Measurements from ENCODE around the gene PTPN13. TPM values are rescaled to one million over a fixed set of nuclear protein-coding genes. Genes with fewer than 3 reads are reported as not detected.

PTPN13 gene
- total RNA-seq, 2 experiments from 2014 or later: 3.9 to 4.1 TPM

DNA sequence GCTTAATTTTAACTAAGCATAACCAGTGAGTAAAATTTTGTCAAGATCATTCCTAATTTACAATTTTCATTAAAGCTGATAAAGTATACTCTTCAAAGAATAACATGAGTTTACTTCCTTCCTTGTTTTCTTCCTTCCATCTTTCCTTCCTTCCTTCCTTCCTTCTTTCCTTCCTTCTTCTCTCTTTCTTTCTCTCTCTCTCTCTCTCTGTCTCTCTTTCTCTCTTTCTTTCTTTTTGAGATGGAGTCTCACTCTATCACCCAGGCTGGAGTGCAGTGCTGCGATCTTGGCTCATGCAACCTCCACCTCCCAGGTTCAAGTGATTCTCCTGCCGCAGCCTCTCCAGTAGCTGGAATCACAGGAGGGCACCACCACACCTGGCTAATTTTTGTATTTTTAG lies 42.7 kb upstream of the PTPN13 start:
- ATAC-seq (ENCODE audit: poor library complexity): no peak
- no peak overlapping the region for H3K27ac Mint-ChIP-seq
- TF ChIP-seq, protein P1, sequence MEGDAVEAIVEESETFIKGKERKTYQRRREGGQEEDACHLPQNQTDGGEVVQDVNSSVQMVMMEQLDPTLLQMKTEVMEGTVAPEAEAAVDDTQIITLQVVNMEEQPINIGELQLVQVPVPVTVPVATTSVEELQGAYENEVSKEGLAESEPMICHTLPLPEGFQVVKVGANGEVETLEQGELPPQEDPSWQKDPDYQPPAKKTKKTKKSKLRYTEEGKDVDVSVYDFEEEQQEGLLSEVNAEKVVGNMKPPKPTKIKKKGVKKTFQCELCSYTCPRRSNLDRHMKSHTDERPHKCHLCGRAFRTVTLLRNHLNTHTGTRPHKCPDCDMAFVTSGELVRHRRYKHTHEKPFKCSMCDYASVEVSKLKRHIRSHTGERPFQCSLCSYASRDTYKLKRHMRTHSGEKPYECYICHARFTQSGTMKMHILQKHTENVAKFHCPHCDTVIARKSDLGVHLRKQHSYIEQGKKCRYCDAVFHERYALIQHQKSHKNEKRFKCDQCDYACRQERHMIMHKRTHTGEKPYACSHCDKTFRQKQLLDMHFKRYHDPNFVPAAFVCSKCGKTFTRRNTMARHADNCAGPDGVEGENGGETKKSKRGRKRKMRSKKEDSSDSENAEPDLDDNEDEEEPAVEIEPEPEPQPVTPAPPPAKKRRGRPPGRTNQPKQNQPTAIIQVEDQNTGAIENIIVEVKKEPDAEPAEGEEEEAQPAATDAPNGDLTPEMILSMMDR (IDR thresholded peaks at IDR 0.05): no peak
- no peaks in the 10 kb centered on the region for H3K36me3 Mint-ChIP-seq (ENCODE audit: low read depth)
- H3K9me3 Mint-ChIP-seq: no peaks in the 10 kb centered on the region
- CTCF ChIA-PET: no interaction called here
- Histone ChIP-seq H3K4me1 (ENCODE audit: insufficient read depth, low read length) (peaks cover 6% of the 10 kb centered on the region), H3K4me3 (ENCODE audit: low read length) (no peak overlapping the region), H3K27ac (ENCODE audit: low read depth in 1 of 2, low read length in 2 of 2) (no peak overlapping the region), H3K27me3 (ENCODE audit: control insufficient read depth in 1 of 2, insufficient read depth in 2 of 2, low read length in 2 of 2) (no peaks in the 10 kb centered on the region), H3K9me3 (ENCODE audit: control insufficient read depth in 1 of 2, insufficient read depth in 1 of 2, low read length in 2 of 2) (peaks cover 0 to 9% of the 10 kb centered on the region in 2 experiments), H3K36me3 (ENCODE audit: insufficient read depth, low read length) (no peaks in the 10 kb centered on the region)
- no peaks in the 10 kb centered on the region for H3K27me3 Mint-ChIP-seq
- H3K4me1 Mint-ChIP-seq (ENCODE audit: low read depth): peaks cover 6% of the 10 kb centered on the region
- H3K4me3 Mint-ChIP-seq: no peak overlapping the region
- DNase-seq: no peak
- intact Hi-C loops (cut with DNase I, micrococcal nuclease): no loop called here
- POLR2A ChIA-PET: no interaction called here

GRCh38 chr4:86554646-86555045 lies 39.5 kb upstream of the PTPN13 start:
- POLR2A ChIA-PET: interaction anchor here (1.0 kb wide), 1 partner anchor 9 kb away, joined by 4 read pairs; no protein-coding TSS in a partner anchor
- H3K27ac Mint-ChIP-seq: peak overlapping the region; percentile 2

GRCh38 chr4:86556791-86557415 lies 37.2 kb upstream of the PTPN13 start:
- ATAC-seq (ENCODE audit: poor library complexity) (no peak), DNase-seq (no peak)
- TF ChIP-seq, protein P1 (IDR thresholded peaks at IDR 0.05): no peak
- Histone ChIP-seq H3K9me3 (ENCODE audit: control insufficient read depth in 1 of 2, insufficient read depth in 1 of 2, low read length in 2 of 2) (no peaks in the 10 kb centered on the region), H3K27ac (ENCODE audit: low read depth in 1 of 2, low read length in 2 of 2) (no peak overlapping the region), H3K4me1 (ENCODE audit: insufficient read depth, low read length) (peaks cover 6% of the 10 kb centered on the region), H3K36me3 (ENCODE audit: insufficient read depth, low read length) (no peaks in the 10 kb centered on the region), H3K4me3 (ENCODE audit: low read length) (no peak overlapping the region), H3K27me3 (ENCODE audit: control insufficient read depth in 1 of 2, insufficient read depth in 2 of 2, low read length in 2 of 2) (no peaks in the 10 kb centered on the region)
- no peak overlapping the region for H3K4me3 Mint-ChIP-seq
- no peaks in the 10 kb centered on the region for H3K36me3 Mint-ChIP-seq (ENCODE audit: low read depth)
- H3K27me3 Mint-ChIP-seq: no peaks in the 10 kb centered on the region
- peaks cover 11% of the 10 kb centered on the region for H3K4me1 Mint-ChIP-seq (ENCODE audit: low read depth)
- intact Hi-C loops (cut with DNase I, micrococcal nuclease): no loop called here
- H3K27ac Mint-ChIP-seq: no peak overlapping the region
- ChIA-PET CTCF (no interaction called here), POLR2A (no interaction called here)
- no peaks in the 10 kb centered on the region for H3K9me3 Mint-ChIP-seq

More at GRCh38 chr4:86554646-86555045, 39.5 kb upstream of the PTPN13 start:
- H3K4me1 ChIP-seq (ENCODE audit: insufficient read depth, low read length): peaks cover 6% of the 10 kb centered on the region
- H3K36me3 Mint-ChIP-seq (ENCODE audit: low read depth): no peaks in the 10 kb centered on the region
- TF ChIP-seq, protein P1 (IDR thresholded peaks at IDR 0.05): no peak
- H3K27ac ChIP-seq (ENCODE audit: low read depth in 1 of 2, low read length in 2 of 2): no peak overlapping the region
- H3K36me3 ChIP-seq (ENCODE audit: insufficient read depth, low read length): no peaks in the 10 kb centered on the region
- H3K27me3 ChIP-seq (ENCODE audit: control insufficient read depth in 1 of 2, insufficient read depth in 2 of 2, low read length in 2 of 2): no peaks in the 10 kb centered on the region
- no peak overlapping the region for H3K4me3 Mint-ChIP-seq
- no peaks in the 10 kb centered on the region for H3K27me3 Mint-ChIP-seq
- peaks cover 11% of the 10 kb centered on the region for H3K4me1 Mint-ChIP-seq (ENCODE audit: low read depth)
- H3K4me3 ChIP-seq (ENCODE audit: low read length): no peak overlapping the region
- no peaks in the 10 kb centered on the region for H3K9me3 Mint-ChIP-seq
- H3K9me3 ChIP-seq (ENCODE audit: control insufficient read depth in 1 of 2, insufficient read depth in 1 of 2, low read length in 2 of 2): no peaks in the 10 kb centered on the region
- no peak for ATAC-seq (ENCODE audit: poor library complexity)
- DNase-seq: peak in 3 of 14 experiments; percentile 31 to 50 (median 35)
- CTCF ChIA-PET: no interaction called here
- intact Hi-C loops (cut with DNase I, micrococcal nuclease): no loop called here

Measured in CD4-positive, alpha-beta T cell (primary cell).